ENCODE results near the gene UTP14C.
"Not testable (repeated sequence)": the region's sequence is repeated elsewhere in the genome, so short reads cannot be mapped to it uniquely, and the experiment has no call there.

UTP14C gene

GRCh38 chr13:52048516-52048915 lies 24.0 kb downstream of the UTP14C start:
- no peak for DNase-seq (ENCODE audit: low spot score)

- no peak for DNase-seq (ENCODE audit: low spot score)
These were observed 26.9 kb downstream of the UTP14C start for GRCh38 chr13:52051400-52051799.

- DNase-seq (ENCODE audit: low spot score): no peak
These were observed 29.0 kb downstream of the UTP14C start for GRCh38 chr13:52053460-52053859.

- DNase-seq (ENCODE audit: low spot score): not testable (repeated sequence)
These were observed 36.6 kb downstream of the UTP14C start for GRCh38 chr13:52061064-52061463.

GRCh38 chr13:52061587-52061986 lies 37.1 kb downstream of the UTP14C start:
- no peak for DNase-seq (ENCODE audit: low spot score)

GRCh38 chr13:52067237-52067636 lies 42.7 kb downstream of the UTP14C start:
- DNase-seq (ENCODE audit: low spot score): no peak

- DNase-seq (ENCODE audit: low spot score): no peak
These were observed 46.5 kb downstream of the UTP14C start for GRCh38 chr13:52070929-52071523.

Data from CD4-positive, alpha-beta T cell treated with Interleukin-6 at 100 ng/mL for 8 hours (primary cell).